Thoracic aorta (tissue), 2 donors: ENCODE measurements around the gene GRK1. TPM values are rescaled to one million over a fixed set of nuclear protein-coding genes. Genes with fewer than 3 reads are reported as not detected.

Experiments
- ATAC-seq: fragments of 150-250 bp; one replicate; pipeline ENCODE4 v1.8.0; 2017; ENCODE audit warnings: low read depth; ENCODE audit not compliant: insufficient number of reproducible peaks, low FRiP score
- DNase-seq: peaks from one replicate; pipeline ENCODE4 v3.0.0-alpha.2; 2020; ENCODE audit warnings: low spot score
- H3K27ac ChIP-seq, 2 donors: fragments of 200-600 bp; sonication (generic); 1 replicate in 1 of 2; 2 replicates in 1 of 2; pipeline ENCODE4 v1.5.1; 2016; ENCODE audit warnings: mild to moderate bottlenecking in 2 of 2, moderate library complexity in 2 of 2
- H3K27me3 ChIP-seq: fragments of 200-600 bp; sonication (generic); replicated peaks from 2 replicates; pipeline ENCODE4 v1.6.0; 2016; ENCODE audit warnings: mild to moderate bottlenecking; ENCODE audit not compliant: insufficient read depth
- H3K36me3 ChIP-seq: fragments of 200-600 bp; sonication (generic); one replicate; pipeline ENCODE4 v1.5.1; 2016
- H3K4me1 ChIP-seq, 2 donors: fragments of 200-600 bp; sonication (generic); 1 replicate in 1 of 2; 2 replicates in 1 of 2; pipeline versions ENCODE4 v1.5.1 to v1.6.0; 2016; ENCODE audit warnings: low read depth in 2 of 2, mild to moderate bottlenecking in 1 of 2; ENCODE audit not compliant: control insufficient read depth in 1 of 2
- H3K4me3 ChIP-seq: fragments of 200-600 bp; sonication (generic); 2 replicates; pipeline ENCODE4 v1.5.1; 2016; ENCODE audit warnings: mild to moderate bottlenecking
- H3K9me3 ChIP-seq: fragments of 200-600 bp; sonication (generic); 2 replicates; pipeline ENCODE4 v1.5.1; 2016
- total RNA-seq, 2 donors: library from RNA; depleted of rRNA; stranded (reverse); fragments of >200 nt; gene quantifications; one replicate each; pipeline versions ENCODE4 v1.1.0 to v1.2.3, GENCODE V29; 2016
- TF ChIP-seq, protein P1 (sequence below): fragments of 200-600 bp; sonication (generic); IDR thresholded peaks from one replicate; pipeline ENCODE4 v1.5.1; 2019; ENCODE audit warnings: antibody characterized with exemption

The GRK1 gene
- total RNA-seq, 2 donors from 2014 or later: not detected

GRCh38 chr13:113730831-113731191, 63.8 kb downstream of the GRK1 start:
- Histone ChIP-seq H3K4me3 (no peak overlapping the region), H3K9me3 (no peaks in the 10 kb centered on the region), H3K27me3 (no peaks in the 10 kb centered on the region), H3K36me3 (no peaks in the 10 kb centered on the region), H3K27ac (no peak overlapping the region), H3K4me1 (peaks cover 0 to 4% of the 10 kb centered on the region in 2 donors)
- ATAC-seq: no peak
- TF ChIP-seq, protein P1, sequence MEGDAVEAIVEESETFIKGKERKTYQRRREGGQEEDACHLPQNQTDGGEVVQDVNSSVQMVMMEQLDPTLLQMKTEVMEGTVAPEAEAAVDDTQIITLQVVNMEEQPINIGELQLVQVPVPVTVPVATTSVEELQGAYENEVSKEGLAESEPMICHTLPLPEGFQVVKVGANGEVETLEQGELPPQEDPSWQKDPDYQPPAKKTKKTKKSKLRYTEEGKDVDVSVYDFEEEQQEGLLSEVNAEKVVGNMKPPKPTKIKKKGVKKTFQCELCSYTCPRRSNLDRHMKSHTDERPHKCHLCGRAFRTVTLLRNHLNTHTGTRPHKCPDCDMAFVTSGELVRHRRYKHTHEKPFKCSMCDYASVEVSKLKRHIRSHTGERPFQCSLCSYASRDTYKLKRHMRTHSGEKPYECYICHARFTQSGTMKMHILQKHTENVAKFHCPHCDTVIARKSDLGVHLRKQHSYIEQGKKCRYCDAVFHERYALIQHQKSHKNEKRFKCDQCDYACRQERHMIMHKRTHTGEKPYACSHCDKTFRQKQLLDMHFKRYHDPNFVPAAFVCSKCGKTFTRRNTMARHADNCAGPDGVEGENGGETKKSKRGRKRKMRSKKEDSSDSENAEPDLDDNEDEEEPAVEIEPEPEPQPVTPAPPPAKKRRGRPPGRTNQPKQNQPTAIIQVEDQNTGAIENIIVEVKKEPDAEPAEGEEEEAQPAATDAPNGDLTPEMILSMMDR: no peak
- no peak for DNase-seq

- TF ChIP-seq, protein P1: no peak
- no peak overlapping the region for H3K27ac ChIP-seq
- DNase-seq: no peak
- H3K9me3 ChIP-seq: no peaks in the 10 kb centered on the region
- no peaks in the 10 kb centered on the region for H3K36me3 ChIP-seq
- H3K4me3 ChIP-seq: no peak overlapping the region
- H3K4me1 ChIP-seq: peaks cover 0 to 3% of the 10 kb centered on the region in 2 donors
- H3K27me3 ChIP-seq: no peaks in the 10 kb centered on the region
- no peak for ATAC-seq
Observed at GRCh38 chr13:113731192-113732175, 64.5 kb downstream of the GRK1 start.

GRCh38 chr13:113732176-113732960, 65.3 kb downstream of the GRK1 start:
- no peak for DNase-seq
- no peak for ATAC-seq
- Histone ChIP-seq H3K4me3 (no peak overlapping the region), H3K9me3 (no peaks in the 10 kb centered on the region), H3K36me3 (no peaks in the 10 kb centered on the region), H3K4me1 (no peaks in the 10 kb centered on the region), H3K27me3 (no peaks in the 10 kb centered on the region), H3K27ac (no peak overlapping the region)
- TF ChIP-seq, protein P1: no peak

- Histone ChIP-seq H3K4me3 (no peak overlapping the region), H3K27ac (no peak overlapping the region), H3K9me3 (no peaks in the 10 kb centered on the region), H3K27me3 (no peaks in the 10 kb centered on the region), H3K4me1 (no peaks in the 10 kb centered on the region), H3K36me3 (no peaks in the 10 kb centered on the region)
- DNase-seq (no peak), ATAC-seq (no peak)
- TF ChIP-seq, protein P1: no peak
Observed at GRCh38 chr13:113732961-113733950, 66.2 kb downstream of the GRK1 start.
